SW 1271 (cell line): ENCODE results near the gene SLC4A3.
A peak's percentile ranks its signal among the peaks of the same experiment; 100 is the strongest.

Experiments
- DNase-seq, 2 experiments: peaks; one replicate each; lab custom pipeline; 2025; lab: John Stamatoyannopoulos, UW

SLC4A3 gene

GRCh38 chr2:219631904-219632759, 4.7 kb downstream of the SLC4A3 start:
- DNase-seq = no peak

- no peak for DNase-seq
These were observed 5.3 kb downstream of the SLC4A3 start for GRCh38 chr2:219632760-219633105.

- no peak for DNase-seq
These were observed 6.0 kb downstream of the SLC4A3 start for GRCh38 chr2:219633276-219634065.

- DNase-seq = no peak
These were observed 6.9 kb downstream of the SLC4A3 start for GRCh38 chr2:219634171-219634940.

GRCh38 chr2:219634951-219635751, 7.7 kb downstream of the SLC4A3 start:
- no peak for DNase-seq

GRCh38 chr2:219636144-219636915, 8.9 kb downstream of the SLC4A3 start:
- no peak for DNase-seq

GRCh38 chr2:219636941-219637841, 9.8 kb downstream of the SLC4A3 start:
- no peak for DNase-seq

GRCh38 chr2:219637842-219638185, 10.4 kb downstream of the SLC4A3 start:
- DNase-seq = no peak

- DNase-seq = no peak
These were observed 11.0 kb downstream of the SLC4A3 start for GRCh38 chr2:219638217-219638947.

GRCh38 chr2:219638948-219639755, 11.7 kb downstream of the SLC4A3 start:
- DNase-seq = no peak

GRCh38 chr2:219641390-219642068, 14.1 kb downstream of the SLC4A3 start:
- no peak for DNase-seq

GRCh38 chr2:219642069-219642454, 14.6 kb downstream of the SLC4A3 start:
- no peak for DNase-seq

GRCh38 chr2:219642465-219643083, 15.1 kb downstream of the SLC4A3 start:
- DNase-seq = peak; percentile 83 to 88

- no peak for DNase-seq
These were observed 15.6 kb downstream of the SLC4A3 start for GRCh38 chr2:219643084-219643473.

GRCh38 chr2:219643788-219644398, 16.5 kb downstream of the SLC4A3 start:
- no peak for DNase-seq

- no peak for DNase-seq
These were observed 17.5 kb downstream of the SLC4A3 start for GRCh38 chr2:219644801-219645480.
